ENCODE results near the gene ACVRL1. TPM values are rescaled to one million over a fixed set of nuclear protein-coding genes. Genes with fewer than 3 reads are reported as not detected.

ACVRL1 gene
- total RNA-seq, 1 experiment from 2014 or later = not detected

DNA sequence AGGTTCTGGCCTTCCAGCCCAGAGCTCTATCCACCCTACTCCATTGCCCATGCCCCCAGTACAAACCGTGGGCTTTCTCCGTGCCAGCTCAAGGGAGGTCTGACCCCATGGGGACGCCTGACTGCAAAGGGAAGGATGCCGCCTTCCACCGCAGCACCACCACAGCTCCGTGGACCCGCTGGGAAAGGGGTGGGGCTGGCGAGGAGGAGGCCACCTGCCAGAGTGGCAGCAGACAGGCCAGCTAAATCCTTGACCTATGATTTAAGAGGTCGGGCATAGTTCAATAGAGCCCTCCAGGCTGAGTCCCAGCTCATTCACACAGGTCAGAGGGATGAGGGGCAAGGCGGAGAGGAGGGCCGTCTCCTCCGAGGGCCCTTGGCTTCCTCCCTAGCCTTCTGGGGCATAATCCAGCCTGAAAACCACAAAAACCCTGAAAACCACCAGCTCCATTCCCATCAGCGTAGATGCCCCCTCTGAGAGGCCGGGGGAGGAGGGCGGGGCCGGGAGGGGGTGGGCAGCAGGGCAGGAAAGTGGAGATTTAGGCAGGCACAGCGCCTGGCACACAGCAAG, 43.9 kb upstream of the ACVRL1 start:
- H3K36me3 Mint-ChIP-seq (ENCODE audit: insufficient read depth, unreplicated experiment) = peaks cover 9% of the 10 kb centered on the region
- peak overlapping the region; percentile 68 for H3K4me3 Mint-ChIP-seq (ENCODE audit: unreplicated experiment)
- DNase-seq = no peak
- CTCF ChIA-PET = interaction anchor here (0.7 to 2.9 kb wide), 8 partner anchors 10 to 162 kb away, joined by 3 to 21 read pairs (median 10); no protein-coding TSS in a partner anchor
- H3K36me3 ChIP-seq (ENCODE audit: control insufficient read depth, insufficient read depth, low read length) = no peaks in the 10 kb centered on the region
- intact Hi-C loops (cut with micrococcal nuclease; ENCODE audit: unreplicated experiment) = no loop called here
- H3K27ac Mint-ChIP-seq (ENCODE audit: unreplicated experiment) = peak overlapping the region; percentile 75
- no TSS peak for BruUV-seq (replicated peaks)
- peaks cover 18% of the 10 kb centered on the region for H3K4me1 Mint-ChIP-seq (ENCODE audit: low read depth, unreplicated experiment)
- peaks cover 29% of the 10 kb centered on the region for H3K4me1 ChIP-seq
- H3K4me3 ChIP-seq (ENCODE audit: low read depth, low read length) = peak overlapping the region; percentile 50
- TF ChIP-seq, protein P1, sequence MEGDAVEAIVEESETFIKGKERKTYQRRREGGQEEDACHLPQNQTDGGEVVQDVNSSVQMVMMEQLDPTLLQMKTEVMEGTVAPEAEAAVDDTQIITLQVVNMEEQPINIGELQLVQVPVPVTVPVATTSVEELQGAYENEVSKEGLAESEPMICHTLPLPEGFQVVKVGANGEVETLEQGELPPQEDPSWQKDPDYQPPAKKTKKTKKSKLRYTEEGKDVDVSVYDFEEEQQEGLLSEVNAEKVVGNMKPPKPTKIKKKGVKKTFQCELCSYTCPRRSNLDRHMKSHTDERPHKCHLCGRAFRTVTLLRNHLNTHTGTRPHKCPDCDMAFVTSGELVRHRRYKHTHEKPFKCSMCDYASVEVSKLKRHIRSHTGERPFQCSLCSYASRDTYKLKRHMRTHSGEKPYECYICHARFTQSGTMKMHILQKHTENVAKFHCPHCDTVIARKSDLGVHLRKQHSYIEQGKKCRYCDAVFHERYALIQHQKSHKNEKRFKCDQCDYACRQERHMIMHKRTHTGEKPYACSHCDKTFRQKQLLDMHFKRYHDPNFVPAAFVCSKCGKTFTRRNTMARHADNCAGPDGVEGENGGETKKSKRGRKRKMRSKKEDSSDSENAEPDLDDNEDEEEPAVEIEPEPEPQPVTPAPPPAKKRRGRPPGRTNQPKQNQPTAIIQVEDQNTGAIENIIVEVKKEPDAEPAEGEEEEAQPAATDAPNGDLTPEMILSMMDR (IDR thresholded peaks at IDR 0.05; ENCODE audit: insufficient read depth in 1 of 2, low read depth in 1 of 2, low read length in 1 of 2, severe bottlenecking in 1 of 2, unreplicated experiment in 1 of 2) = no peak
- no peaks in the 10 kb centered on the region for H3K9me3 ChIP-seq
- H3K27me3 Mint-ChIP-seq (ENCODE audit: insufficient read depth, unreplicated experiment) = no peaks in the 10 kb centered on the region
- POLR2A ChIA-PET = interaction anchor here (0.6 to 1.0 kb wide), 5 partner anchors 15 to 1380 kb away, joined by 4 to 6 read pairs (median 4); partner anchors contain the start of gene FIGNL2
- no peaks in the 10 kb centered on the region for H3K27me3 ChIP-seq (replicated peaks; ENCODE audit: control insufficient read depth, insufficient read depth, low read length)
- H3K9me3 Mint-ChIP-seq (ENCODE audit: unreplicated experiment) = no peaks in the 10 kb centered on the region

DNA sequence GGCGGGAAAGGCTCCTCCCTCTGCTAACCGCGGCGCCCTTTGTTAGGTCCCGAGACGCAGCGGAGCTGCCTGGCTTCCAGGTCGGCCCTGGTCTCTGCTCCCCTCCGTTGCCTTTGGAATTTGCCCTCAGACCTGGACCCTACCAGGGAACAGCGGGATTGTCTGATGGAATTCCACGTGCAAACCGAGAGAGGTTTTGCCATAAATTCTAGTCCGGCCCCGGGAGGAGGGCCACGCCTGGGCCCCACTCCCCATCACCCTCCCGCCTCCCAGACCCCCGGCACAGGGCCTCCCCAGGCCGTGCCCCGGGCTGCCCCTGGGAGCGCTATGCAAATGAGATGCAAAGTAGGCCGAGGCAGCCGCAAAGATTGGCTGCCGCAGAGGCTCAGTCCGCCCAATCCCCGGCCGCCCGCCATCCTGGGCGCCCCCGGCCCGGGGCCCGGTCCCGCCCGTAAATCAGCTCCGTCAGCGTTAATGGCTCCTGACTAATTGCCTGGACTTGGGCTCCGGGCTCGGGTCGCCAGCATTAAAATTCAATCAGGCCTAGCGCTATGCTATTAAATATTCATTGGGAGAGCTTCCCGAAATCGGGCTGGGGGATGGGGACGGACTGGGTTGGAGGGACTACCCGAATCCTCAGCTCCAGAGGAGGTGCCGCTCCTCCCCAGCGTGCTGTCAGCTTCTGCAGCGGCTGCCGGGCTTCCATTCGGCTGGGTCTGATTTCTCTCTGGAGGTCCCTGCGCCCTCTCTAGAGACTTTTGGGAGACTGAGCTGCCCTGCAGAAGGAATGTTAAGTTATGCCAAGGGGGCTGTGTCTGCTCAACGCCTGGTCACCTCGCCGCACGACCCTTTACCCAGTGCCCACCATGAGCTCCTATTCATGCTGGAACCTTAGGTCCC, 43.1 kb upstream of the ACVRL1 start:
- POLR2A ChIA-PET = interaction anchor here (0.6 to 1.0 kb wide), 4 partner anchors 16 to 27 kb away, joined by 4 to 6 read pairs (median 4); partner anchors contain the start of gene FIGNL2
- no peaks in the 10 kb centered on the region for H3K27me3 Mint-ChIP-seq (ENCODE audit: insufficient read depth, unreplicated experiment)
- H3K27ac Mint-ChIP-seq (ENCODE audit: unreplicated experiment) = peak overlapping the region; percentile 75
- Histone ChIP-seq H3K4me3 (ENCODE audit: low read depth, low read length) (peak overlapping the region; percentile 50), H3K4me1 (peaks cover 36% of the 10 kb centered on the region), H3K27me3 (replicated peaks; ENCODE audit: control insufficient read depth, insufficient read depth, low read length) (no peaks in the 10 kb centered on the region), H3K36me3 (ENCODE audit: control insufficient read depth, insufficient read depth, low read length) (no peaks in the 10 kb centered on the region), H3K9me3 (no peaks in the 10 kb centered on the region)
- TF ChIP-seq, protein P1 (IDR thresholded peaks at IDR 0.05; ENCODE audit: insufficient read depth in 1 of 2, low read depth in 1 of 2, low read length in 1 of 2, severe bottlenecking in 1 of 2, unreplicated experiment in 1 of 2) = no peak
- H3K4me1 Mint-ChIP-seq (ENCODE audit: low read depth, unreplicated experiment) = peaks cover 22% of the 10 kb centered on the region
- no peaks in the 10 kb centered on the region for H3K9me3 Mint-ChIP-seq (ENCODE audit: unreplicated experiment)
- BruUV-seq (replicated peaks) = no TSS peak
- H3K36me3 Mint-ChIP-seq (ENCODE audit: insufficient read depth, unreplicated experiment) = peaks cover 9% of the 10 kb centered on the region
- CTCF ChIA-PET = interaction anchor here (1.1 to 2.9 kb wide), 7 partner anchors 11 to 161 kb away, joined by 3 to 21 read pairs (median 11); no protein-coding TSS in a partner anchor
- peak overlapping the region; percentile 68 for H3K4me3 Mint-ChIP-seq (ENCODE audit: unreplicated experiment)
- intact Hi-C loops (cut with micrococcal nuclease; ENCODE audit: unreplicated experiment) = loop anchor here (1.0 kb wide), 1 partner anchor 16 kb away; the partner anchor contains the start of gene FIGNL2
- peak; percentile 88 to 91 for DNase-seq
